Sigmoid colon (tissue), 7 donors: Measurements from ENCODE around the gene NOL9. TPM values are rescaled to one million over a fixed set of nuclear protein-coding genes. Genes with fewer than 3 reads are reported as not detected.
A peak's percentile ranks its signal among the peaks of the same experiment; 100 is the strongest.

ENCODE experiments used
- DNase-seq: peaks from one replicate; pipeline ENCODE4 v3.0.0-alpha.2; 2019
- H3K27ac ChIP-seq, 4 donors: fragments of 200-600 bp; sonication (generic); one replicate each; pipeline ENCODE4 v1.5.1; 2016 to 2019; ENCODE audit warnings: mild to moderate bottlenecking in 1 of 4
- H3K27me3 ChIP-seq, 3 donors: fragments of 200-600 bp; sonication (generic); one replicate each; pipeline ENCODE4 v1.5.1; 2019; ENCODE audit warnings: mild to moderate bottlenecking in 1 of 3
- H3K36me3 ChIP-seq, 4 donors: fragments of 200-600 bp; sonication (generic); one replicate each; pipeline ENCODE4 v1.5.1; 2016 to 2019
- H3K4me1 ChIP-seq, 4 donors: fragments of 200-600 bp; sonication (generic); one replicate each; pipeline ENCODE4 v1.5.1; 2017 to 2019
- H3K4me3 ChIP-seq, 4 donors: fragments of 200-600 bp; sonication (generic); one replicate each; pipeline ENCODE4 v1.5.1; 2017 to 2019; ENCODE audit warnings: mild to moderate bottlenecking in 2 of 4, moderate library complexity in 1 of 4
- H3K9me3 ChIP-seq, 4 donors: fragments of 200-600 bp in 3 of 4; sonication (generic) in 3 of 4; one replicate each; pipeline versions ENCODE4 v1.5.1 to v1.6.1; 2013 to 2019
- EP300 ChIP-seq, 4 donors: sonication (generic); formaldehyde crosslinking; IDR thresholded peaks; one replicate each; pipeline ENCODE4 v1.6.1; 2017; ENCODE audit warnings: antibody characterized with exemption in 4 of 4
- POLR2A ChIP-seq, 2 donors: fragments of 450-650 bp; IDR thresholded peaks; one replicate each; pipeline ENCODE4 v1.6.1; 2016; ENCODE audit warnings: antibody characterized with exemption in 2 of 2, mild to moderate bottlenecking in 2 of 2, moderate library complexity in 2 of 2
- POLR2AphosphoS5 ChIP-seq, 4 donors: sonication (generic); formaldehyde crosslinking; IDR thresholded peaks; one replicate each; pipeline ENCODE4 v1.6.1; 2017; ENCODE audit warnings: antibody characterized with exemption in 4 of 4
- WGBS, 2 donors: extraction: QIAGEN DNeasy Blood & Tissue Kit; methylation state at CpG; one replicate each; pipeline ENCODE4 v1.1.7; 2013; 5-methylcytosine and 5-hydroxymethylcytosine counted together
- intact Hi-C: fragments of 100-400 bp; cut with DNase I; formaldehyde crosslinking; loops from one replicate; pipeline ENCODE4 v1.15.1; 2023
- polyA plus RNA-seq, 3 donors: library from polyadenylated mRNA; stranded (reverse); fragments of 200-250 nt; gene quantifications; one replicate each; pipeline ENCODE4 v1.2.3, GENCODE V29; 2013
- total RNA-seq, 4 donors: library from RNA; depleted of rRNA; stranded (reverse); fragments of >200 nt; gene quantifications; one replicate each; pipeline ENCODE4 v1.1.0, GENCODE V29; 2016
- TF ChIP-seq, protein P1 (sequence below), 4 experiments: fragments of 450-650 bp in 3 of 4; fragments of 200-600 bp in 1 of 4; IDR thresholded peaks; one replicate each; pipeline ENCODE4 v1.5.1; 2016 to 2019; ENCODE audit warnings: antibody characterized with exemption in 4 of 4, mild to moderate bottlenecking in 3 of 4, moderate library complexity in 2 of 4
- donor health status: healthy with polysubstance abuse.
- donor health status: Bipolar disorder and iron deficiency.
- donor health status: healthy.

NOL9 gene
- total and polyA plus RNA-seq, 7 donors = 1.2 to 29.6 (median 17.3) TPM

DNA sequence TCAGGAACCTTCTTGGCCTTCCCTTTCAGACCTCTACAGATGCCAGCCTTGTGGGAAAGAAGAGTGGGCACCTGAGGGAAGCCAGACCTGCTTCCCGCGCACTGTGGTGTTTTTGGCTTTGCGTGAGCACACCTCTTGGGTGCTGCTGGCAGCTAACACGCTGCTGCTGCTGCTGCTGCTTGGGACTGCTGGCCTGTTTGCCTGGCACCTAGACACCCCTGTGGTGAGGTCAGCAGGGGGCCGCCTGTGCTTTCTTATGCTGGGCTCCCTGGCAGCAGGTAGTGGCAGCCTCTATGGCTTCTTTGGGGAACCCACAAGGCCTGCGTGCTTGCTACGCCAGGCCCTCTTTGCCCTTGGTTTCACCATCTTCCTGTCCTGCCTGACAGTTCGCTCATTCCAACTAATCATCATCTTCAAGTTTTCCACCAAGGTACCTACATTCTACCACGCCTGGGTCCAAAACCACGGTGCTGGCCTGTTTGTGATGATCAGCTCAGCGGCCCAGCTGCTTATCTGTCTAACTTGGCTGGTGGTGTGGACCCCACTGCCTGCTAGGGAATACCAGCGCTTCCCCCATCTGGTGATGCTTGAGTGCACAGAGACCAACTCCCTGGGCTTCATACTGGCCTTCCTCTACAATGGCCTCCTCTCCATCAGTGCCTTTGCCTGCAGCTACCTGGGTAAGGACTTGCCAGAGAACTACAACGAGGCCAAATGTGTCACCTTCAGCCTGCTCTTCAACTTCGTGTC is 24.5 kb upstream of the NOL9 start:
- TF ChIP-seq POLR2A (IDR thresholded peaks at IDR 0.05) = no peak
- no peak for TF ChIP-seq POLR2AphosphoS5 (IDR thresholded peaks at IDR 0.05)
- TF ChIP-seq, protein P1, sequence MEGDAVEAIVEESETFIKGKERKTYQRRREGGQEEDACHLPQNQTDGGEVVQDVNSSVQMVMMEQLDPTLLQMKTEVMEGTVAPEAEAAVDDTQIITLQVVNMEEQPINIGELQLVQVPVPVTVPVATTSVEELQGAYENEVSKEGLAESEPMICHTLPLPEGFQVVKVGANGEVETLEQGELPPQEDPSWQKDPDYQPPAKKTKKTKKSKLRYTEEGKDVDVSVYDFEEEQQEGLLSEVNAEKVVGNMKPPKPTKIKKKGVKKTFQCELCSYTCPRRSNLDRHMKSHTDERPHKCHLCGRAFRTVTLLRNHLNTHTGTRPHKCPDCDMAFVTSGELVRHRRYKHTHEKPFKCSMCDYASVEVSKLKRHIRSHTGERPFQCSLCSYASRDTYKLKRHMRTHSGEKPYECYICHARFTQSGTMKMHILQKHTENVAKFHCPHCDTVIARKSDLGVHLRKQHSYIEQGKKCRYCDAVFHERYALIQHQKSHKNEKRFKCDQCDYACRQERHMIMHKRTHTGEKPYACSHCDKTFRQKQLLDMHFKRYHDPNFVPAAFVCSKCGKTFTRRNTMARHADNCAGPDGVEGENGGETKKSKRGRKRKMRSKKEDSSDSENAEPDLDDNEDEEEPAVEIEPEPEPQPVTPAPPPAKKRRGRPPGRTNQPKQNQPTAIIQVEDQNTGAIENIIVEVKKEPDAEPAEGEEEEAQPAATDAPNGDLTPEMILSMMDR (IDR thresholded peaks at IDR 0.05) = no peak
- no peak for TF ChIP-seq EP300 (IDR thresholded peaks at IDR 0.05)
- Histone ChIP-seq H3K4me1 (peaks cover 0 to 34% (median 29%) of the 10 kb centered on the region in 4 donors), H3K9me3 (no peaks in the 10 kb centered on the region), H3K27ac (peak overlapping the region; percentile 92 to 97 (median 94)), H3K36me3 (no peaks in the 10 kb centered on the region), H3K27me3 (no peaks in the 10 kb centered on the region), H3K4me3 (peak overlapping the region in 3 of 4 donors; percentile 79 to 86 (median 86))
- intact Hi-C loops = loop anchor here (1.0 kb wide), 1 partner anchor 24 kb away; the partner anchor contains the start of gene NOL9
- WGBS, 2 donors = 88 to 92% methylated on average over 14 of the region's 14 CpGs
- DNase-seq = no peak

DNA sequence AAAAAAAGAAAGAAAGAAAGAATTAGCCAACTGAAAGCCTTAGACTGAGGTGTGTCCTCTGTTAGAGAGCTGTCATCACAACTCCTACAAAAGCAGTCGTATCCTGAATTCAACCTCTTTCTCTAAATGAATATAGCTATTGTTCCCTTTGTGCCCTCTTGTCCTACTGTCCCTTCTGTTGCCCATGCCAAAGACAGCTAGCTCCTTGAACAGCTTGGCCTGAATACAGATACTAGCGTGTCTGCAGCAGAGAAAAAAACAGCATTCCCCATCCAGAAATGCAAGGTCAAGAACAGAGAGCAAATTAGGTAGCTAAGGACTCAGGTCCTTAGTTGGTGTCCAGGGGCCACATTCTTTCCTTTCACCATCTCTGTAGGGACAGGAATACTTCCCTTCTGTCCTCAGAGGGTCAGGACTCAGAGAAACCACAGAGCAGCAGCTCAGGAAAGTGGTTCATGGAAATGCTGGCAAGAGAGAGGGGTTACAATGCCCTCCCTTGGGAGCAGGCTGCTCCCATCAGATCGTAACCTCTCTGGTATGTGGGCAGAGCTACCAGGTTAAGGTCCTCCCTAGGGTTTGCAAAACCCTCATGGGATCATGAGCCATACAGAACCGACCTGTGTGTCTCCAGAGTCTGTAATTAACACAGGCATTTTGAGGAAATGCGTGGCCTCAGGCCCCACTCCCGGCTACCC is 23.7 kb upstream of the NOL9 start:
- intact Hi-C loops = no loop called here
- no peaks in the 10 kb centered on the region for H3K36me3 ChIP-seq
- no peak overlapping the region for H3K4me3 ChIP-seq
- H3K4me1 ChIP-seq = peaks cover 0 to 34% (median 29%) of the 10 kb centered on the region in 4 donors
- TF ChIP-seq, protein P1 (IDR thresholded peaks at IDR 0.05) = no peak
- no peak for TF ChIP-seq POLR2A (IDR thresholded peaks at IDR 0.05)
- no peak for TF ChIP-seq POLR2AphosphoS5 (IDR thresholded peaks at IDR 0.05)
- TF ChIP-seq EP300 (IDR thresholded peaks at IDR 0.05) = no peak
- no peaks in the 10 kb centered on the region for H3K27me3 ChIP-seq
- DNase-seq = no peak
- no peaks in the 10 kb centered on the region for H3K9me3 ChIP-seq
- peak overlapping the region in 2 of 4 donors; percentile 95 to 97 for H3K27ac ChIP-seq
- 82 to 85% methylated on average over 6 of the region's 6 CpGs for WGBS, 2 donors

DNA sequence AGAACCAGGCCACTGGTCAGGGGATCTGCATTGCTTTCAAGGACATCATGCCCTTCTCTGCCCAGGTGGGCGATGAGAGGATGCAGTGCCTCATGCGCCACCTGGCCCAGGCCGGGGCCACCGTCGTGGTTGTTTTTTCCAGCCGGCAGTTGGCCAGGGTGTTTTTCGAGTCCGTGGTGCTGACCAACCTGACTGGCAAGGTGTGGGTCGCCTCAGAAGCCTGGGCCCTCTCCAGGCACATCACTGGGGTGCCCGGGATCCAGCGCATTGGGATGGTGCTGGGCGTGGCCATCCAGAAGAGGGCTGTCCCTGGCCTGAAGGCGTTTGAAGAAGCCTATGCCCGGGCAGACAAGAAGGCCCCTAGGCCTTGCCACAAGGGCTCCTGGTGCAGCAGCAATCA is 20.5 kb upstream of the NOL9 start:
- TF ChIP-seq EP300 (IDR thresholded peaks at IDR 0.05) = no peak
- no peak for TF ChIP-seq POLR2AphosphoS5 (IDR thresholded peaks at IDR 0.05)
- no peak for TF ChIP-seq POLR2A (IDR thresholded peaks at IDR 0.05)
- TF ChIP-seq, protein P1 (IDR thresholded peaks at IDR 0.05) = no peak
- WGBS, 2 donors = 82 to 91% methylated on average over 14 of the region's 14 CpGs
- no peak for DNase-seq
- no peak overlapping the region for H3K27ac ChIP-seq
- no peaks in the 10 kb centered on the region for H3K27me3 ChIP-seq
- no peak overlapping the region for H3K4me3 ChIP-seq
- H3K4me1 ChIP-seq = peaks cover 0 to 10% (median 9%) of the 10 kb centered on the region in 4 donors
- H3K9me3 ChIP-seq = no peaks in the 10 kb centered on the region
- no peaks in the 10 kb centered on the region for H3K36me3 ChIP-seq
- intact Hi-C loops = no loop called here

DNA sequence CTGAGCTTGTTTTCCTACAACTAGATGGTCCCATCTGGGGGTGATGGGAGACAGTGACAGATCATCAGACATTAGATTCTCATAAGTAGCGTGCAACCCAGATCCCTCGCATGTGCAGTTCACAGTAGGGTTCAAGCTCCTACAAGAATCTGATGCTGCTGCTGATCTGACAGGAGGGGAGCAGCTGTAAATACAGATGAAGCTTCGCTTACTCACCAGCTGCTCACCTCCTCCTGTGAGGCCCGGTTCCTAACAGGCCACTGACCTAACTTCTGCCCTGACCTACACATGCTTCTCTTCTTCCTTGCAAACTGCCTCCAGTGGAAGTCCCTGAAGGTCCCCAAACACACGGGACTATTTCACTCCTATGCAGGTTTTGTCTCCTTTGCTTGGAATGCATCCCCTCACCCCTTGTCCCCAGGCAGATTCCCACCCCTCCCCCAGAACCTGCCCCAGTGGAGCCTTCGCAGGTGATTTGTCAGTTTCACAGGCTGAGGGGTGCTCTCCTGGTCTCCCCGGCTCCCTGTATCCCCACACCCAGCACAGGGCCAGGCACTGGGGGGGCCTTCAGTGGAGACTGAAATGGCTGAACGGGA is 19.8 kb upstream of the NOL9 start:
- no peak overlapping the region for H3K27ac ChIP-seq
- intact Hi-C loops = no loop called here
- TF ChIP-seq EP300 (IDR thresholded peaks at IDR 0.05) = no peak
- TF ChIP-seq, protein P1 (IDR thresholded peaks at IDR 0.05) = no peak
- no peak for TF ChIP-seq POLR2AphosphoS5 (IDR thresholded peaks at IDR 0.05)
- TF ChIP-seq POLR2A (IDR thresholded peaks at IDR 0.05) = no peak
- peaks cover 0 to 5% (median 5%) of the 10 kb centered on the region in 4 donors for H3K4me1 ChIP-seq
- H3K9me3 ChIP-seq = no peaks in the 10 kb centered on the region
- H3K36me3 ChIP-seq = no peaks in the 10 kb centered on the region
- no peak for DNase-seq
- no peaks in the 10 kb centered on the region for H3K27me3 ChIP-seq
- WGBS, 2 donors = 87 to 89% methylated on average over 8 of the region's 8 CpGs
- no peak overlapping the region for H3K4me3 ChIP-seq
